Superior temporal gyrus (tissue), 1 donor: ENCODE data around the gene AOPEP.

ENCODE experiments used
- DNase-seq: peaks from one replicate; pipeline ENCODE4 v3.0.0-alpha.2; 2016; ENCODE audit errors: extremely low spot score

AOPEP gene

DNA sequence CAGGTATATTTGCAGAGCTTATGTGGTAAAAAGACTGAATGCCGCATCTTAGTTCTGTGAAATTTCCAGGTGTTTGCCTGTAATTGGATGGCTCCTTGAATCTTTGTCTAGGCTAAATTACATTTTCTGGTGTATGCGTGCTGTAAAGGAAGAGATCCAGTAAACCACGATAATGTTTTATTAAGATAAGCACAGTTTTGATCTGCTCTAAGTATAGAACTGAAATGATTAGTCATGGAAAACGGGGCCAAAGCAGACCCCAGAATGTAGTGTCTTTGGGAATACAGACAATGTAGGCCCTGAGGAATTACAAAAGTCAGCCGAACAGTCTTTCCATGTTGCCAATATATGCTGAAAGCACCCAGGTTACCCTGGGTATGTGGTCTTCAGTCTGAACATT lies 333.7 kb downstream of the AOPEP start:
- no peak for DNase-seq

DNA sequence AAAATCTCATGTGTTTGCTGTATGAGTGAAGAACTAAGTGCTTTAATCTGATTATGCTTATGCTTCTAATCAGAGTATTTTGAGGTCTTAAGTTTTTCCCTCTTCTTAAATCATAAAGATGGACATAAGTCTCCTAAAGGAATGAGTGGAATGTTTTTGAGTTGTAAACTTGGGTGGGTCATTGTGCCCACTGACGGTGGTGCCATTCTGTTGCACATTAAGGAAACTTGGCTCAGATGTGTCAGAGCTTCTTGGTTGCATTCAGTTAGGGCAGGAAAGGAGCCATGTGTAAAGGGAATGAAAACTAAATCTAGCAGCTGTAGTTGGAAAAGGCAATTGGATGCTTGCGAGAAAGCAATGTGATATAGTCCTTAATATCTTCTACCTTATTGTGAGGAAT lies 334.4 kb downstream of the AOPEP start:
- no peak for DNase-seq

DNA sequence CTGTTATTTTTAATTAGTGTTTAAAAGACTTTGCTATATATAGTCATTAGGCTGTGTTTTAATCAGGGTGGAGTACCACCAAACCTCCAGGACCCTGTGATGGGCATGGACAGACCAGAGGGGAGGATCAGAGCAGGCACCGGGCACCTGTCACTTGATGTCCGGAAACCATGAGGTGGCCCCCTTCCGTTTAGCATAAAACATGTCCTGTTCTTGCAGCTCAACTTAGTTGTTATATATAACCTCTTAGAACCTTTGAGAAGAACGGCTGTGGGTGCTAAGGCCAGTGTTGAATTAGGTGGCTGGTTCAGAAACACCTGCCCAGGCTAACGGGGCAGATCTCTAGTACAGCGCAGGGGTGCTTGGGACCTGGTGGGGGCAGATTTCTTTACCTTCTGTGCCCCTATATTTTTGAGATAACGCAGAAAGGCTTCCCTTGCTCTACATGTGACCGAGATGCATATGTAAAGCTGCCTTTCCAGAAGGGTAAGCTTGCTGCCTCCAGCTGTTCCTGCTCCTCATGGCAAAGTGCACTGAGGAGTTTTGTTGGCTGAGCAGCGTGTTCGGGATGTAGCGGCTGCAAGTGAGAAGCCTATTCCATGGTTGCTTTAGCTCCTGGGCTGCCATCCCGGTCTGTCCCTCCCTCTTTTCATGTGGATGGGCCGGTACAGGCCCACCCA lies 335.6 kb downstream of the AOPEP start:
- DNase-seq, result no peak

DNA sequence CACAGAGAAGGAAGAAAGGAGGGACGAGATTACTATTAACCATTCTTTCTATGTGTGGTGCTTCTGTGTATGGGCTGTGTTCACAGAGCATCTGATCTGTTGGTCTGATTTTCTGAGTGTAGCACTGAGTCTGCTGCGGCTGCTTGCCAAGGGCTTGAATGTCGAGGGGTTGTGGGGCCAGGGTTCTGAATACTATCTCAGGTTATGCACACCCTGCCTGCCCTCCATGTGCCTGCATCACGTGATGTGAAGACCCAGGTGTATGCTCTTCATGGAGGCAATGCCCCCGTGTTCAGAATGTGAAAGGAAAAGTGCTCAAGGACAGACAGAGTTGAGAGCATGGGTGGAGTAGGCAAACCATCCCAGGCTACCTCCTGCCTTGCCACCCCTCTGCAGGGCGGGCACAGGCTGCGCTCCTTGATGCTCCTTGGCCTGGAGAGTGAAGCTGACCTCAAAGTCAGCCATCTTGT lies 336.1 kb downstream of the AOPEP start:
- DNase-seq, result no peak

DNA sequence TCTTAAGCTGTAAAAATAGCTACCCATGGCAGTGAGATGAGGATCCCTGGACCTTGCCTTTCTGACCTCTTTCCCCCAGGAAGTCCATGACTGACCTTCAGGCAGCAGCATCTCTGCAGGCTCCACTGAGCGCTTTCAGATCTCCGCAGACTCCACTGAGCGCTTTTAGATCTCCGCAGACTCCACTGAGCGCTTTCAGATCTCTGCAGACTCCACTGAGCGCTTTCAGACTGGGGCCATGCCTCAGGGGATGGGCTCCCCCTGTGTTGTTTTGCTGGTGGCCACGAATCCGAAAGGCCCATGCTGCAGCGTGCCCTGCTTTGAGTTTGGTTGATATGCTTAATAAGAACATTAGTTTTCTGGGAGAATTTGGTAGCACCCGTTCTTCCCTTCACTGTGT lies 336.8 kb downstream of the AOPEP start:
- no peak for DNase-seq

DNA sequence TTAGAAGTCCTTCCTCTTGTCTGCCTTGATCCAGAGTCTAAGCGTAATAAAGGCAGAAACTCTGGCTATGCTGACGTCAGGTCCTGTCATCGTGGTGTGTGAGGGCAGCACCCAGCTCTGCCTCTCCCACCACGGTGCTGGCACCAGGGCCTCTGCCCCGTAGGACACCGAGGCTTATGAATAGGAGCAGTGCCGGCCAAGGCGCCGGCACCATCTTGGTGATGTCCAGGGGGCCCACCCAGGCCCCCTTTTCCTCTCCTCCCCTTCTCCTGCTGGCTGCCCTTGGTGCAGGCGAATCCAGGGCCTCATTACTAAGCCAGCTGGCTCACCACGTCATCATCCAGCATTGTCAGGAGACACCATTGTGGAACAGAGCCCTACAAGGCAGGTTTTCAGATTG lies 338.7 kb downstream of the AOPEP start:
- DNase-seq, result no peak

DNA sequence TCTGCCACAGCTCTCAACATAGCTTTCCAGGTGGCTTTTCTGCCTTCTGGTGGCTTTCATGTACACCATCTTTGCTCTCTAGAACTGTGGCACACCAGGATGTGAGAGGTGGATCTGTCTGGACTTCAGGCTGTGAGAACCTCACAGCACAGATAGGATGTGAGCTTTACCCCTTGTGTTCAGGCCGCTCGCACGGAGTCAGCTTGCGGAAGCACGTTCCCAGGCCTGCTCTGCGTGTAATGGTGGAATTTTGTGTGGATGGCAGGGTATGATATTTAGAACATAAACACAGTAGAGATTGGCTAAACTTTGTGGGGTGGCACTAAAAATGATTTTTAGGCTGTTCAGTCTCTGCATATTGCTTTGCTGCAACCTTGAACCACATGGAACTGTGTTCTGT lies 340.6 kb downstream of the AOPEP start:
- DNase-seq, result no peak

DNA sequence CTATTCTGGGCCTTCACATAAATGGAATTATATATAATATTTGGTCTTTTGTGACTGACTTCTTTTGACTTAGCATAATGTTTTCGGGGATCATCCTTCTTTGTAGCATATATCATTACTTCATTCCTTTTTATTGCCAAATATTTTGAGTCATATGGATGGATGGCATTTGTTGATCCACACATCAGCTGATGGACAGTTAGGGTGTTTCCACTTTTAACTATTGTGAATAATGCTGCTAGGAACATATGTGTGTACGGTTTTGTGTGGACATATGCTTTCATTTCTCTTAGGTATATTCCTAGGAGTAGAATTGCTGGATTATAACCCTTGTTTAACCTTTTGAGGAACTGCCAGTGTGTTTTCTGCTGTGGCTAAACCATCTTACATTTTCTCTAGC lies 341.4 kb downstream of the AOPEP start:
- DNase-seq, result no peak

DNA sequence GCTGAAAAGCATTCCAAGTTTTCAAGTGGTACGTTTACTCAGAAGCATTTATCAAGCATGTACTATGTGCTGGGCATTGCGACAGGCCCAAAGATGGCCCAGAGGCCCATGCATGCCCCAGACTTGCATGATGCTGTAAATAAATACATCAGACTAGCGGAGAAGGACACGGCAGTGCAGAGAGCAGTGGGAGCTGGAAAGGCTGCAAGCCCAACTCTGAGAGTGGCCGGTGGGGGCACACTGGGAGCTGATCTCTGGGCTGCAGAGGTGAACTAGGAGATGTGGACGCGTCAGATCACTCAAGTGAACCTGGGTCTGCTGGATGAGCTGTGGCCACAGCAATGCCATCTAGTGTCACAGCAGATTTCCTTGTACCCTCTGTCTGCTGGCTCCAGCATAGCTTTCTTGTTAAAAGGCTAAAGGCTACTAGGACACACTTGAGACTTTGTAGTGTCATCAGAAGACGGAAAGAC lies 344.1 kb downstream of the AOPEP start:
- no peak for DNase-seq

DNA sequence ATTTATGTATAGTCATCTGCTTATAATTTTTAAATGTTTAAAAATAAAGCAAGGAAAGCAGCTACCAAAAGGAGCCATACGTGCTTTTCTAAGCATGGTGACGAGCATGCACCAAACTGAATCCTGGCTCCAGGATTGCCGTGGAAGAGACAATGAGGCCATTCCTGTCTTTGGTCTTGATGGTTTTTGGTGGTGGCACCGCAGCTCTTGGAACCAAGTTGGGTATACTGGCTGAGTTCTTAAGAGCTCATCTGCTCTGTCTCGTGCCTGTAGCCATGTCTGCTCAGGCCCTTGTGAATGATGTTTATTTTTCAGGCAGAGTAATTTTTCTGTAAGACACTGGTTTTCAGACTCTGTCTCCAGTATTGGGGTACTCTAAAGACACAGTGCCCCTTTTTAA lies 345.0 kb downstream of the AOPEP start:
- no peak for DNase-seq

DNA sequence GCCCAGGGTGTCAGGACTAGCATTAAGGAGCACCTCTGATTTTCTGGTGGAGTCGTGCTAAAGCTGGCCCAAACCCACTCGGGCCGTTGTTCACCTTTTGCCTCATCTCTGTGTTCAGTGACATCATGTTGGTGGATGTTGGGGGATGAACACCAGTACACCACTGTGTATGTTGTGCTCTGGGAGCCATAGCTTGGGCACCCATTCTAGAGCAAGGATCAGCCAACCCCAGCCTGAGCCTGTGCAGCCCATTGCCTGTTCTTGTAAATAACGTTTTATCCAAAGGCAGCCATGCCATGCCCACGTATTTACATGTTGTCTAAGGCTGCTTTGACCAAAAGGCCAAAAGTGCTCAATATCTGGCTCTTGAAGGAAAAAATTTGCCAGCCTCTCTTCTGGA lies 345.4 kb downstream of the AOPEP start:
- no peak for DNase-seq

DNA sequence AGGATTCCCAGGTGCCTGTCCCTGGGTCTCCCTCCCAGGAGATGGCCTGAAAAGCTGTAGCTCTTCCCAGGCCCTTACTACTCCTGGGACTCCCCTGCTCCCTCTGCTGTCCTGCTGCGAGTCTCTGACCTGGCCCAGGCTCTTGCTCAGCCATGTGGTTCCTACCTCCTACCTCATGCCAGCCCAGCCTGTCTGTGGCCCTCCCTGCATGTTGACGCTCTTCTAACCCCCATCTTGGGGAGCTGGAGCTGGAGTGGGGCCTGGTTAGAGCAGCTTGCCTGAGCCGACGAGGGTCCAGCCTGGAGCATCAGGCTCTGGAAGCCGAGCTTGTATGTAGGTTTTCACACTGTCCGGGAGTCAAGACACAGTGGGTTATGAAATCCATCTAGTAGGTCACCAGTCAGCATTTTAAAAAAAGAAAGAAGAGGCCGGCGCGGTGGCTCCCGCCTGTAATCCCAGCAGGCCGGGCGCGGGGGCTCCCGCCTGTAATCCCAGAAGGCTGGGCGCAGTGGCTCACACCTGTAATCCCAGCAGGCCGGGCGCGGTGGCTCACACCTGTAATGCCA lies 346.6 kb downstream of the AOPEP start:
- DNase-seq, result no peak

DNA sequence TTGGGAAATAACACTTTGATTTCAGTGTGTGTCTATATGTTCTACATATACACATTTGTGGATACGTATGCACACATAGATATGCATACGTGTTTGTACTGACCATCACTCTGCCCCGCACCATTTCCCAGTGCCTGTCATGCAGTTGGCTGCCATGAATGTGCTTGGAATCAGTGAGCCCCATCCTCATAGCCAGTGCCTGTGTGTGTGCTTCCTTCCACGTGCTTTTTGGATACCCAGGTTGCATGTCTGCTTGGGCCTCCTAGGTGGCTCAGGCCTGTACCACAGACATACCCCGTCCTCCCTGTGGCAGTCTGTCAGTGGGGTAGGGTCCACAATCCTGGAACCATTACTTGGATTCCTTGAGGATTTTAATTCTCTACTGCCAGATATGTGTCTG lies 347.4 kb downstream of the AOPEP start:
- no peak for DNase-seq

DNA sequence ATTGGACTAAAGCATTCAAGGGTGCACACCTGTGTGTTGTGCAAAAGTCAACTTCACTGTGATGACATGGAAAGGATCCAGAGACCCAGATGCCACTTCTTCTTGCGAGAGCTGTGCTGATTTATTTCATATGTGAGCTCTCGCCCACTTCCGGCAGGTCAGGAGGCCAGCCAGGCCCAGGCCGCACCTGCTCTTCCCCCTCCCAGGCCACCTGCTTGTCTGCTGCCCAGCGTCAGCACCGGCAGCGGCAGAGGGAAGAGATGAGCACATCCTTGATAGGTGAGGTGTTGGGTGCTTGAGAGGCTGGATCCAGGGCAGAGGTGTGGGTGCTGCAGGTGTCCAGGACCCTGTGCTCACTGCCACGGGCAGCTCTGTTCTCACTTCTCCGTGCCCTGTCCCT lies 348.1 kb downstream of the AOPEP start:
- DNase-seq, result no peak

DNA sequence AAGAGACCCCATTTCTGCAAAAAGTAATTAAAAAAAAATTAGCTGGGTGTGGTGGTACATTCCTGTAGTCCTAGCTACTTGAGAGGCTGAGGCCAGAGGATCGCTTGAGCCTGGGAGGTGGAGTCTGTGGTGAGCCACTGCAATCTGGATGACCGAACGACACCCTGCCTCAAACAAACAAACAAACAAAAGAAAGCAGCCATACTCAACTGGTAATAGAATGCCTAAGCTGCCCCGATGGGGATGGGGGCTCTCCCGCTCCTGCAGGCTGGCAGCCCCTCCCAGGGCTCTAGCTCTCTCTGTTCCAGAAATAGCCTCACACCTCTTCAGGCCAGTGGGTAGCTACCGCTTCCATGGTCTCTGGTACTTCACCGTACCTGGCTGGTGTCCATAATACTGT lies 349.2 kb downstream of the AOPEP start:
- DNase-seq, result no peak

DNA sequence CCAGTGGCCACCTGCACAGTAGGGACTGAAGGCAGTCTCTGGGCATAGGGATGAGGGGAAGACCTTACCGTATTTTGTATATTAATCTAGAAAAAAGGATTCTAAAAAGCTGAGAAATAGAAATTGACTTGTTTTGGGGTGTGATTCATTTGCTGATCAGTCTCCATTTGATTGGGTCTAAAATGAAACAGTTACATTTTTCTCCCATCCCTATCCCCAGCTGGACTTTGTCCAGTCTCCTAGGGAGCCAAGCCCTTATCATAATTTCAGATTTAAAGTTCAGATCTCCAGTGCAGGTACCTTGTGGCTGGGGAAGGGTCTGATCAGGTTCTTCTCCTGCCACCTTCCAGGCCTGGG lies 350.2 kb downstream of the AOPEP start:
- DNase-seq, result no peak

DNA sequence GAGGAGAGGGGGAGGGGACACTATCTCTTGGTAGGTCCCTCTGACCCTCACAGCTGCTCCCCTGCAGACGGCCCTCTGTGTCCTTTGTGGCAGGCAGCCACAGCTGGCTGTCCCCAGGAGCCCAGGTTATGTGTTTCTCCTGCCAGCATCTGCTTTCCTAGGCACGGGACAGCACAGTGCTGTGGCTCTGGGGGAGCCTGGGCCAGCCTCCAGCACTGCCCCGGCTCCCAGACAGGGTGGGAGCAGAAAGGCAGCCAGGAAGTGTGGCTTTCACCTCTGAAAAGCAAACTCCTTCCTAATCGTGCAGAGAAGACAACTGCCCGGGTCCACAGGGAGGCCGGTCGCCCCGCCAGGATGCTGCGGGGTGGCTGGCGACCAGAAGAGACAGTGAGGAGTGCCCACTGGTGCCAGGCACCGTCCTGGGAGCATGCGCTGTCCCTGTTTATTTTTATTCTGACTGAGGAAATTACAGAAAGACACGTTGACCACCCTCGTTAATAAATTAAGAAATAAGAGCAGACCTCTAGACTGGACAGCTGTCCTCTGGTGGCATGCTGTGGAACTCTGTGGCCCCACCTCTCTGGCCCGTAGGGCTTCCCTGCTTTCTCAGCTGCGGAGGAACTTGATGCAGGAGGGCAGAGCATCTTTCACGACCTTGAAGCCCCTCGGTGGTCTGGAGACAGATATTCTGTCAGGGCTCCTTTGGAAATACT lies 350.7 kb downstream of the AOPEP start:
- no peak for DNase-seq

DNA sequence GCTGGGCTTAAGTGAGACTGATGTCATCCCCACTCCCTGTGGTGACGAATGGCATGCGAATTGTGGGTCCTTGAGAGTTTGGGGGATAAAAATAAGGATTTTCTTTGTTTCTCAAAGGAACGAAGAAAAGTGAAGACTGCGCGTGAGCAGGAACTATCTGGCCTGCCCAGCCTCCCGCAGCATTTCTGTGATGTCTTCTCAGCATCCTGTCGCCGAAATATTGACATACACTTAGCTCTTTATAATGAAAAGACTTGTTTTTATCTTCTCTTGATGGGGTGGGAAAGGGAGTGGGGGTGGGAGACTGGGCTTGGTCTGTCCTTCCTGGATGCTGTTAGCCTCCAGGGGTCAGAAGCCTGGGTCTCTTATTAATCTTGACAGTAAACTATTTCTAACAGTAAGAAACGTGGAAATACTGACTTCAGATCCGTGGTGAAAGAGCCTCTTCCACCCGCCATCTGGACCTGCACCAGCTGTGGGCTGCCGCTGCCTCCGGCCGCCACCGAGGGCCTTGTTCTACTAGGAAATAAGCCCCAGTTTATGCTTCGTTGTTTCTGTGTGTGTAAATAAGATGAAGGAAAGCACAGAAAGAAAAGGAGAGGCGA lies 351.4 kb downstream of the AOPEP start:
- DNase-seq, result peak; percentile 76

DNA sequence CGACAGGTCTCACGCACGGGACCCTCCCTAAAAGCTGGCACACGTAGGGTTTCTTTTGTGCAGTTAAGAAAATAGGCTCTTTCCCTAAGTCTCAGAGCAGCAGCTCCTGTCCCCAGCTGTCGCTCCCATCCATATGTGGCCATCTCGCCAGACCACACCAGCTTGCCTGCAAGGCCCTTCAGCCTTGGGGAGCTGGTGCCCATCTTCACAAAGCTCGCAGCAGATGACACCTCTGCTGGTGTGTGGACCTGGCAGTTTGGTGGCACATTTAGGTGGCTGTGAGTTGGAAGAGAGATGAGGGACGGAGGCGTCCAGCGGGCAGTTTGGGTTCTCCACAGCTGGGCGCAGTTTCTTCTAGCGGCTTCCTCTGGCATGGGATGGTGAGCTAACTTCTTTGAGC lies 352.0 kb downstream of the AOPEP start:
- no peak for DNase-seq

DNA sequence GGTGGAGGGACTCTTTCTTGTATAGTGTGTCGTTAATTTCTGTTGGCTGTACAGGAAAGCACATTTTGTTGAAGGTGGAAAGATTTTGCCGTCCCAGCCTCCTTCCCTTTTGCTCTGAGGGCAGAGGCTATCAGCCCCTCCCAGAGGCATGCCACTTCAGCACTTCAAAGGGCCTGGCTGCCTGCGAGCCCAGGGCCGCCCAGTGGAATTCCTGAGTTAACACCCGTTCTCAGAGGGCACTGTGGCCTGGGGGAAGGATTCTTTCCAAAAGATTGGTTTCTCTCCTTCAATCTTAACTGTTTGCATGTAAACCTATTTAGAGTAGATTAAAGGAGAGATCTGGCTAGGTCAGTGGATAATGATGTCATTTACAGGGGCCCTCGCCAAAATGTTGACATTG lies 352.4 kb downstream of the AOPEP start:
- no peak for DNase-seq

DNA sequence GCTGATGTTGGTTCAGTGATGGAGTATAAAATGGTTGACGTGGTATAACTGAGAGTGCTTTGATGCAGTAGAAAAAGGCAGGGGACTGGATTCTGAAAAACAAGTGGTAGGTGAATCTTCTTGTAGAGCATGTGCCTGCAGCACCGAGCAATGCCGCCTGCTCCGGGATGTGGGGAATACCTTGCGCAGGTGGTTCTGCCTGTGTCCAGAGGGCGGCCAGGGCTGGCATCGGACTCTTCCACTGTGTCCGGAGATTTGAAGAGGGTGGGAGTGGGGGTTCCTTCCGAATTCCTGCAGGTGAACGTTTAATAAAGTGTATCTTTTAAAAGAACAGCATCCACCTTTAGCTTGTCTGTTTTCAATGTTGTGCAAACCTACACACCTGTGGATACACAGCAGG lies 353.0 kb downstream of the AOPEP start:
- DNase-seq, result no peak

DNA sequence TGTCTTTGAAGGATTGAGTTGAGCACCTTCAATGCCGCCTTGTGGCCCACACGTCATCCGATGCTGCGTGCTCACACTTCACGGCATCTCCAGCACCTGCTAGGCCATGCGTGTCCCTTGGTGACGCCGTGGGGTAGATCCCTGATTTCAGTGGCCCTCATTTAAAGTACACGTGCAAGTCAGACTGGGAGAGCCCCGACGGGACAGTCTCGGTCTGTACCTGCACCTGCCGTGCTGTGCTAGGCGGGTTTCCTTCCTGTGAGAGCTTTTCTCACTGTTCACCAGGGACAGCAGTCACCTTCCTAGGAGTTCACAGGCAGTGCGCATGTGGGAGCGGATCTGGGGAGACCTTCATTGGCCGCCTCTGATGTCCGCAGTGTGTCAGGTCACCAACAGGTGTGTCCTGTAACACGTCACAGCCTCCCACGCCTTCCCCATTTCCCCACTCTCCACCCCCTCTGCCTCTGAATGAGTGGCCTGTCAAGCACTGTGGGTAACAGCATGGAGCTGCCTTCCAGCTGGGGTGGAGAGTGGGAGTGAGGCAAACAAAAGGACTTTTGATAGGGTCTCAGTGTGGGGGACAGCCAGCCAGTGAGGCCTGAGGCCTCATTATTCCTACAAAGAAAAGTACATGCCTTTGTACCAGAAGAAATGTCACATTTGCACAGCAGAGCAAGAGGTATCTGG lies 354.6 kb downstream of the AOPEP start:
- DNase-seq, result peak; percentile 93
